PC-9 (cell line): ENCODE data around the gene PSMG4.

ENCODE experiments used
- CTCF ChIP-seq: fragments of 200-600 bp; sonication (generic); conservative IDR thresholded peaks from 2 replicates; pipeline ENCODE4 v1.6.1; 2017; ENCODE audit warnings: mixed run types, antibody characterized with exemption, mild to moderate bottlenecking, moderate library complexity
- EZH2 ChIP-seq: fragments of 200-600 bp; sonication (generic); IDR thresholded peaks from 2 replicates; pipeline ENCODE4 v1.8.0; 2017; ENCODE audit warnings: antibody characterized with exemption, low read depth

DNA sequence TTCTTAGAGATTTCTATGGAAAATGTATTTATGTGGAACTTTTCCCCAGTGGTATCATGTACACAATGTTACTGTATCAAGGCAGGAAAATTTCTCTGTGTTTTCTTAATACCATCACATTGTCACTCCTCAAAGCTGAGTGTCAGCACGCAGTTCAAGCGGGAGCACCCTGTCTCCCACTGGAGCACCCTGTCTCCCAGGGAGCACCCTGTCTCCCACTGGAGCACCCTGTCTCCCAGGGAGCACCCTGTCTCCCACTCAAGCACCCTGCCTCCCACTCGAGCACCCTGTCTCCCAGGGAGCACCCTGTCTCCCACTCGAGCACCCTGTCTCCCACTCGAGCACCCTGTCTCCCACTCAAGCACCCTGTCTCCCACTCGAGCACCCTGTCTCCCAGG, 51.3 kb downstream of the PSMG4 start:
- TF ChIP-seq CTCF = no peak
- TF ChIP-seq EZH2 = no peak
